ENCODE results near the gene ASTN2.

Gene ASTN2

DNA sequence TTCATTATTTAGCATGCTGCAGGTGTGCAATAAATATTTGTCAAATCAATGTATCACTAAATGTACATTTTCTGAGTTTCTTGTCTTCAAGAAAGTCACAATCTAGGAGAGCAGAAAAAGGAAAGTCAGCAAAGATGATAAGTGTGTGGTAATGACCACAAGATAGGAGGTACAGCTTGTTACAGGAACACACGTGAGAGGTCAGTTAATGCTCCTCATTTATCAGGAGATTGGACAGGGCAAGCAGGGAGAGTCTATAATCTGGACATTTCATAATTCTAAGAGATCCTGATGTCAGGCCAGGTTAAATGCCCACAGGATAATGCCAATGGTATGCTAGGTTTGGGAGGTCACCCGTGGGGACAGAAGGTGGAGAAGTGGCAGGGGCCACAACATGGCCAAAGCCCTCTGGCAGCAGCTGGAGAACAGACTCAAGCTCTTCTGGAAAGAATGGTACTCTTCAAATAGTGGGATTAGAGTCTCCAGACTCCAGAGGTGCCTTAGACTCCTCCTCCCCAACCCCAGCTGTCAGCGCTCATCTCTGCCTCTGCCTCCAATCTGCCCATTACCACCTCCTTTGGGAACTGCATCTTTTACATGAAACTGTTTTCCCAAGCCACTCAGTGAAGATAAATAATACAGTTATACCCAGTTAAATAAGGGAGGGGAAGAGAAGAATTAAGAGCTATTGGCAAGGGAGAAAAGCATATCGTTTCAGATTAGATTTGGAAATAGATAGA, 114.3 kb downstream of the ASTN2 start:
- no peak for DNase-seq (ENCODE audit: low read depth, low spot score)

DNA sequence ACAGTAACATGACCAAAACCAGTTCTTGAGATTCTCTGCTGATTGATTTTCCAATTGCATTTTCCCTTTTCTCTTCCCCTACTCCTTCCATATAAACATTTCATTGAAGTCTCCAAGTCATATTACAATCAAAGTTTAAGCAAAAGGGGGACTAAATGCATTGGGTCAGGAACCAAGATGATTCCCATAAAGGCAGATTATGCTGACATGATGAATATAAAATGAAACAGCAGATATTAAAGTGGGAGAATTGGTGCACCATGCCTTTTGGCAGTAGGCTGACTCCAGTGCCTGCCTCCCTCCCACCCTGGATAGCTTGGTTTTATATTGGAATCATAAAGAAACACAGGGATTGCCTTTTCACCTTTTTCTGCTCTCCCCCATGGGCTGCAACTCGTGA, 118.4 kb downstream of the ASTN2 start:
- DNase-seq (ENCODE audit: low read depth, low spot score) = no peak

DNA sequence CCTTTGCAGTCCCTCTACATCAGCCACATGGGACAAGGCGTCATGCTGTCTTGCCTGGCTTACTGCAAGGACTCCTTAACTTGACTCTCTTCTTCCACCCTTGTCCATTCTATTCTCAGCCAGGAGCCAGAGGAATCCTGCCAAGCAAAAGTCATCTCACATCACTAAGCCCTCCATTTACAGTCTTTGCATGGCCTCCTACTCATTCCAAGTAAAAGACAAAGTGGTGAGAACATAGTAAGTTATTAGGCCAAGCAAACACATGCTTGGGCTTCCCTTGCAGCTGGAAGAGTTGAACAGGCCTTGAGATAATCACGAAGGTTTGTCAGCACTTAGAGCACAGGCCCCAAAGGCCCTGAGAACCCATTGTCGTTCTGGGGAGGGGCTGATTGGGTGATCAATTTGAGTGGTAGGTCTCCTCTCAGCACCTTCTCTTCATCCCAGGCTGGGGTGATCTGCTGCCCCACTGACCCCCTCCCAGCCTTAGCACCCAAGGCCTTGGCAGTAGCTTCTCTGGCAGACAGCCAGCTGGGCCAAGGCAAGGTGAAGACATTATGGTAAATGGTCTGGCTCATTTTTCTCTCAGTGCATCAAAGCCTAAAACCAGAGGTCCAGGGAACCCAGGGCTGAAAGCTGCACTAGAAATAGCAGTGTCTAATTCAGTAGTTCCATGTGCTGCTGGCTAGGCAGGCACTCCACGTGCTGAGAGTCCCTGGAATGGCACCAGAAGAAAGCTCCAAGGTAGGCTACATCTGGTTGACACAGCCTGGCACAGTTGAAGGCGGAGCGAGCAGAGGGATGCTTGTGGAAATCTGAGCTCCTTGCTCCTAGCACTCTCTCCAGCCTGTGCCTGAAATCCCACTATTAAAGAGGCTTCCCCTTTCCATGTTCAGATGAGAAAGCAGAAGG, 121.4 kb downstream of the ASTN2 start:
- no peak for DNase-seq (ENCODE audit: low read depth, low spot score)

DNA sequence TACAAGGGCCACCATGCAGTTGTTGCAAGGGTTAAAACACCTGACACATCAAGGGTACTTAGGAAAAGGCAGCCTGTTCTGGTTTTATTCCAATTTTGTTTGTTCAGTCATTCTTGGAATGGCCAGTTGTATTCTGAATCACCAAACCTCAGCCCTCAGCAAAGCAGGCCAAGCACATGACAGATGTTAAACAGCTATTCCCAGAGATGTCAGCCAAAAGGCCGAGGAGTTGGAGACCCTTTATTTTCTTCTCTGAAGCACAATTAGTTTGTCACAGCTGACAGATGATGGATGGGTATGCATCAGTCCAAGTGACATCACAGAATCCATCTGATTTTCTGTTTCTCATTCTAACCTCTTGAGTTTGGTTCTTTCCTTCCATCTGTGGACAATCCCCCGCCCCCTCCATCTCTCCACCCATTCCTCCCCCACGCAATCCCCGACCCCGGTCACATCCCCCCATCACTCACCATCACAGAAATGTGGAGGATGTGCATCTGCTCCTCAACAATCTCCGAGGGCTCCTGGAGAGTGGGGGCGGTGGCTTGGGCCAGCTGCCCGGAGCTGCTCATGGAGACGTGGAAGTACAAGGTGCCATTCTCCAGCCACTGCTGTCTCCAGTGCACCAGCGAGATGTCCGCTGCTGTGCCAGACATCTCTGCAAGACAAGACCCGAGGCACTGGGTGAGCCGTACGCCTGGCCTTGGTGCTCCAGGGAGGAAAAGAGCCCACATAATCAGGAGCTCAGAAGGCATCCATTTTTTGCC, 123.8 kb downstream of the ASTN2 start:
- peak; percentile 68 for DNase-seq (ENCODE audit: low read depth, low spot score)

DNA sequence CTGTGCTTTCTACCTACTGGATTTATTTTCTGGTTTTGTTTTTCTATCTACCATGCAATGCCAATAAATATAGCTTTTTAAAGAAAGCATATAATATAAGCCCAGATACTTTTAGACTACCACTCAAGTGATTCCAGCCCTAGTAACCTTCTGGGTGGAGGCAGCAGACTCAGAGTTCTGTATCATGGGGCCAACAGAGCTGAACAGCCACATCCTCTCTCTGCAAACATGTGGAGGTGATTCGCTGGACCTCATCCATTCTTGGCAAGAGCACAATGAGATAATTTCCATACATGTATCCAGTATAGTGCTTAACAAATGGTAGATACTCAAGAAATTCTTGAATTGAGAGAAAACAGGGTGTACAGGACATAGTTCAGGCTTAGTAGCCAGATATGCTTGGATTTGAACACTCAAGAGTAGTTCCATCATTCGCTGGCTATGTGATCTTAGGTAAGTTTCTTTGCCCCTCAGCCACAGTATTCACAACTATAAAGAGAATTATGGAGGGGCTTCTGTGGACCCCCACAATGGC, 124.5 kb downstream of the ASTN2 start:
- DNase-seq (ENCODE audit: low read depth, low spot score) = peak; percentile 1

DNA sequence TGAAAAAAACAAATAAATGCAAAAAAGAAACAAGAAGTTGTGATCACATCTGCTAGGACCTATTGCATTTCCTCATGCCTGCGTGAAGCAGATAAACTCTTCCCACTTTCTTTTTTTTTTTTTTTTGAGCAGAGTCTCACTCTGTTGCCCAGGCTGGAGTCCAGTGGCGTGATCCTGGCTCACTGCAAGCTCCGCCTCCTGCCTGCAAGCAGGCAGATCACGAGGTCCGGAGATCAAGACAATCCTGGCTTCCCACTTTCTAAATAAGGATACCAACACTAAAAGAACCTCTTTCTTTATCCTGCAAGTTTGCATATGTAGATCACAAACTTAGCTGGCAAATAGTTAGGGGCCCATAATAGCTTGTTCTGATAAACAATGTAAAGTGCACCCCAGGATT, 128.6 kb downstream of the ASTN2 start:
- no peak for DNase-seq (ENCODE audit: low read depth, low spot score)

DNA sequence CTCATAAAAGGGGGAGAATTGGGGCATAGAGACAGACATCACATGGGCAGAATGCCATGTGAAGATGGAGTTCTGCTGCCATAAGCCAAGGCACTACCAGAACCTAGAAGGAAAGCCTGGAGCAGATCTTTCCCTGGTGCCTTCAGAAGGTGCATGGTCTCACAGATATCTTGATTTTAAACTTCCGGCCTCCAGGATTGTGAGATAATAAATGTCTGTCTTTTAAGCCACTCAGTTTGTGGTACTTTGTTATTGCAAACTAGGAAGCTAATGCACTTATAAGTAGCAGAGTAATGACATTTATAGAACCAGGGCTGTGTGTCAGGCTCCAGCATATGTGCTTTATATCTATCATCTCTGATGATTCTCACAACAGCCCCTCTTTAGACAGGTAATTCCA, 130.4 kb downstream of the ASTN2 start:
- no peak for DNase-seq (ENCODE audit: low read depth, low spot score)

DNA sequence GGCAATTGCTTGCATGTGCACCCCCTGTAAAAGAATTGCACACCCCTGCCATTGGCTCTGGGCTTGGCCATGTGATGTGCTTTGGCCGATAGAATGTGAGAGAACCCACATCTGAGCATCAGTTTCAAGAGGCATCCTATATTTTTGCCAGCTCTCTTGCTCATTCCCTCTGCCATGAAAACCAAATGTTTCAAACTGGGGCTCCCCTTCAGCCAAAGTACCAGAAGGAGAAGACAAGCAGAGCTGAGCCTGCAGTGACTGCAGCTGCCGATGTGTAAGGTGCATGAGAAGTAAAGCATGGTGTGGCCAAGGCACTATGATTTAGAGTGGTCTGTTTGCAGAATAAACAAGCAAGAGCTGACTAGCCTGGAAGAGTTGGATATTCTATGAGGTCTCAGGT, 132.3 kb downstream of the ASTN2 start:
- DNase-seq (ENCODE audit: low read depth, low spot score) = no peak

DNA sequence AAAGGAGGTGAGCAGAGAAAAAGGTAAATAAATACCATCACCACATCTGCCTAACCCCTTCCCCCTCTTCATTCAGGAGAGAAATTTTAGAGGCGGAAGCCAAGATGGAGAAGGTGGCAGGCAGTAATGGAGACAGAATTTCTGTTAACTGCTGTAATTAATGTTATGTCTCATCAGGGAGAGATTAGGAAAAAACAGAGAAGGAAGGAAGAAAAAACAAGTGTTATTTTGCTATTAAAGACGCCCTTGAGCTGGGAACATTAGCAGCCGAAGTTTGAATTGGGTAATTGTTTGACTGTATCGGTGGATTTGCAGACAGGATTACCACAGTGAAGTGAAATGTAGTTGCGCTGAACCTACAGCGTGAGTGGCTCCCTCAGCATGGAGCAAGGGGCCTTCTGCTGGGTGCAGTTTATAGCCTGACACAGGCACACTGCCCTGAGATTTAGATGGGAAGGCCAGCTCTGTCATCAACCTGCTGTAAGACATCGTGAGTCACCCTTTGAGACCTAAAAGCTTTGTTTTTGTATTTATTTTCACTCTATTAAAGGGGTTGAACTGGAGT, 136.3 kb downstream of the ASTN2 start:
- no peak for DNase-seq (ENCODE audit: low read depth, low spot score)

DNA sequence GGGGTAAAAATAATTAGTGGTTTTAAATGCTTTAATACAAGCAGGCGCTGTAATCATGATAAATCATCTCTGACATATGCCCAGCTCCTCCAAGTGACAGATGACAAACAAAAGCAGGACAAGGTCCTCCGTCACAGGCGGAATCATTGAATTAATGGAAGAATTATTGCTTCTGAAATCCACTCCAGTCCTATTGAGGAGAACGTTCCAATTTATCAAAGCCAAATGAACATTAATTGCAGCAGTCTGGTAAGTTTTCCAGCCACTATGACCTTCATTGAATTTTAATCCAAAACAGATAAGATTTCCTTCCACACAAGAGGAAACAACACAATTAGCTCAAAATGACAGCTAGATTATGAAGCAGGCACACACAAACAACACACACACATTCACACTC, 136.8 kb downstream of the ASTN2 start:
- DNase-seq (ENCODE audit: low read depth, low spot score) = no peak

DNA sequence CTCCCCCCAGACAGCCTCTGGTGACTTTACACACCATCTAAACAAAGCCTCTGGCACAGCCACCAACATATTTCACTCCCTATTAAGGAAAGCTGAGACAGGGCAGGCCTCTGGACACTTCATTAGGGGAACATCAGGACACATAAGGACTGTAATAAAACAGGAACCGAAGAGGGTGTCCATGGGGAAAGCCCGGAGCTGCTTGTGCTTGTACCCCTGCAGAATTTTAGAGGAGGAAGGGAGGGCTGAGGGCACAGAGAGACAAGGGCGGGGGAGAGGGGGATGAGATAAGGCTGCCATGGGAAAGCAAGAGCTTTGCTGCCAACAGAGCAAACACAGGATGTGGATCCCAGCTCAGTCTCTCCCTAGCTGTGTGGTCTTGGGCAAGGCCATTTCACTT, 138.4 kb downstream of the ASTN2 start:
- no peak for DNase-seq (ENCODE audit: low read depth, low spot score)

DNA sequence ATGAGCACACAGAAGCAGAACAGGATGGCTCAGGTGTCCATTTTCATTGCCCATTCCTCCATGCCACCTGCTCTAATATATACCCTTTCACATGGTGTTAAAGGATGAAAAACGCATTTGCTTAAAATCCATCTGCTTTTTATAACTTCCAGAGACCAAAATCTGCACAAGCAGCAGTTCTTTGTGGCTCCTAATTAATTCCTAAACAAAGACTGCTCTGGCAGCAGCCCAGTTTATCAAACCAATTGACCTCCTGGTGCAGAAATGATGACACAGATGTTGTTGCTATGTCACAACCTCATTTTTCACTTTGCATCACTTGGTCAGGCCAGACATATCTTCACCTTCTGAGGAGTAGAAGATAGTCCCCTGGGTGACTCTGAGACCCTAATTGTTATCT, 141.2 kb downstream of the ASTN2 start:
- DNase-seq (ENCODE audit: low read depth, low spot score) = no peak

DNA sequence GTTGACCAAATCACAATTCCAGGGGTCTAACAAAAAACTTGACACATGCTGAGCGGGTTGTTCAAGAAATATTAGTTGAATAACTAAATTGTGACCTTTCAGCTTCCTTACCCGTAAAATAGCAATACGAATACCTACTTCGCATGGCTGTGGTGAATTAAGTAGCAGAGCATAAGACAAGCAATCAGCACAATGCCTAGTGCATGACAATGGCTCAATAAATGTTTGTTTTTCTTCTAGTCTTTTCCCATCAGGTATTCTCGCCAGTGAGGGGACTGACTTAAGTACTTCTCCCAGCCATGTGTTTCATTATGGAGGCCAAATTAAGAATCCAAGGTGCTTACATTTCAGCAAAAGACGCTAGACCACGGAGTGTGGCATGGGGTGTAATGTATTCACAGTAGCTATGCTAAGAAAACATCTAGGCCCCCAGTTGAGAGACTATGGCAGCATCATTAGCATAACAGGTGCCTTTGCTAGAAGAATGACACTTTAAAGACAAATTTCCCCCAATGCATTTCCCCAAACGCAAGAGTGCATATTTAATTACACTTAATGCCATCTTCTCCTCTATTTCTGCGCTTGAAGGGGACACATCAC, 145.9 kb downstream of the ASTN2 start:
- no peak for DNase-seq (ENCODE audit: low read depth, low spot score)

DNA sequence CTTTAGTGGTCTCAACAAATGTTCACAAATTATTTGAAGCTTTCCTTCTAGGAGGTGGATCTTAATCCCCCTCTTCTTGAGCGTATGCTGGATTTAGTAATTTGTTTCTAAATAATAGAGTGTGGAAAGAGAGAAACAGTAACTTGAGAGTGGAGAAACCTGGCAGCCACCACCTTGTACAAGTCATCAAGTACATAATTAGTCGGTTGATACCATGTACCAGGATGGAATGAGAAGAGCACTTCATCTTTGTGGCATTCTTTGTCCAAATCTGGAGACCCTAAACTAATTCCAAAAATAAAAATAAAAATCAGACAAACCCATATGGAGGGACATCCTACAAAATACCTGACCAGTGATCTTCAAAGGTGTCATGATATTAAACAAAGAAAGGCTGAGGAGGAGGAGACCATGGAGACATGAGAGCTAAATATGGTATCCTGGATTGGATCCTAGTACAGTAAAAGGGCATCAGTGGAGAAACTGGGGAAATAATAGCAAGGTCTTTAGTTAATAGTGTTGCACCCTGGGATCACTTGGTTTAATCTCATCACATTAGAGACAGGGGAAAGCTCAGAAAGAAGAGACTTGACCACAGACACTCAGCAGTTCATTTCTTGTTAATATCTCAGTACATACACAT, 147.9 kb downstream of the ASTN2 start:
- no peak for DNase-seq (ENCODE audit: low read depth, low spot score)

DNA sequence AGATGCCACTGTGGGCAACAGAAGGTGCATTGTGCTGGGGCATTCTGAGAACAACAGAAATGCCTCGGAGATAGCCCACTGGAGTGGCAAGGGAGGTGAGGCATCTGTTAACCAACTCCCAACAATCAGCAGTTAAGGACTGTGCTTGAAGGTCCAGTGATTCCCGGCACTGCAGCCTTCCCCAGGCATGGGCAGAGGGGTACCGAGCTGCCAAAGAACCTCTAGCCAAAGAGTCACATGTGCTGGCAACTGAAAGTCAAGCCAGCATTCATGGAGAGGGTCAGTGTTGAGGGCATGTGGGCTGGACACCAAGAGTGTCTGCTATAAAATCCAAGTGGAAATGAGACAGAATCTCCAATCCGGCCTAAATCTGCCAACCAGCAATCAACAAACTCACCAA, 149.6 kb downstream of the ASTN2 start:
- no peak for DNase-seq (ENCODE audit: low read depth, low spot score)

DNA sequence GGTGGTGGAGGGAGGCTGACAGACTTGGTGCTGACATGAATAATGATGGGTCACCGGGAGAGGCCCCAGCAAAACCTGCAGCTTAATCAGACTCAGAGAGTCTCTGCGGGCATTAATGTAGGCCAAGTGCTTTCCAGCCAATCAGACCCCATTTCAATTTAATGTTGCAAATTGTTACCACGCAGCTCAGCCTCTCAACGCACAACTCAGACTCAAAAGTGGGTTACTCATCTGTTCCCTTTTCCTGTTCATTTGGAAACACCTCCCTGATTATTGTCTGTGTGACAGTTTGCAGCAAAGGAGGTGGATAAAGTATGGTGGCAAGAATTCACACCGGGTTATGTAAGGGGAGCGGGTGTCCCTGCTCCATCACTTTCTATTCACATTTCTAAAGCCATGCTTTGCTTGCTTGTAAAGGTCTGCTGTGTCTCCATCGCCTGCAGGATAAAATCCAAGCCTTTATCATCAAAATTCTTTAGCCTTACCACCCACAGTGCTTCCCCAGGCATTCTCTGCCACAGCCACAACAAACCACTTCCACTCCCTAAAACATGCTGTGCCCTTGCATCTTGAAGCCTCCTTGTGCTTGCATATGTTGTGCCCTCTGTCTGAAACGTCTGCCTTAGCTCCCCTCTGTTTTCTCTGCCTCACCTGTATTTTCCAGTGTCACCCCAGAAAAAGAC, 156.5 kb downstream of the ASTN2 start:
- DNase-seq (ENCODE audit: low read depth, low spot score) = peak; percentile 12

DNA sequence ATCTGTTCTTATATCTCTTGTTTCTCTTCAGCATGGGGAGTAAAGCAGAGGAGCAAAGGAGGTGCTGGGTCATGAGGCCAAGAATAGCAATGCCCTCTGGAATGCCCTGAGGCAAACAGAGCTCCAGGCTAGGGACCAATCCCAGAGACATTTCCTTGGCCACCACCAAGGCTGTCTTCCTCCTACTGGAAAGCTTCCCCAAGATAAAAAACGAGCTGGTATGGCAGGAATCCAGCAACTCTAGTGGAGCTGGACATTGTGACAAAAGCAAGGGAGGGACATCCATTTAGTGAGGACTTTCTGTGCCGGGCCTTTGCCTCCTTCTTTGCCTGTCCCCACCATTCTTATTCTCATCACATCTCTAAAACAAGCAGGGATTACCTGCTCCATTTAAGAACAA, 161.6 kb downstream of the ASTN2 start:
- DNase-seq (ENCODE audit: low read depth, low spot score) = no peak

DNA sequence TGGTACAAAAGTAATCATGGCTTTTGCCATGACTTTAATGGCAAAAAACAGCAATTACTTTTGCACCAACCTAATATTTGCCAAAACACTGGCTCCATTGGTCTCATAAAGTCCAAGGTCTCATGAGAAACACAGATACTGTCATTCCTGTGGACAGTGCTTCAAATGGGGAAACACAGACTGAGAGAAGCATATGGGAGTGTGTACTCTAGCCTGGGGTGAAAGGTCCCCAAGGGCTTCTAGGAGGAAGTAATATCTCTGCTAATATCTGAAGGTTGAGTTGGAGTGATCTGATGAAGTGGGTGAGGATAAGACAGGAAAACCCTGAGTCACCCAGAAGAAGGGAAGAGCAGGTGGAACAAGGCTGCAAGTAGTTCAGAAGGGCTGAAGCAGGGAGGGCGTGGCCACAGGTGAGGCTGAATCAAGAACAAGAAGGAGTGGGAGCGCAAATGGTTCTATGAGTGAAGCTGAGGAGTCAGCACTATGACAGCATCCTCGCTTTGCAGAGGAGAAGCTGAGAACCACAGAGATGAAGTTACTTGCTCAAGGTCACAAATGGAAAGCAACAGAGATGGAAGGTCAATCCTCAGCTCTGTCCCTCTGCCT, 164.1 kb downstream of the ASTN2 start:
- no peak for DNase-seq (ENCODE audit: low read depth, low spot score)

DNA sequence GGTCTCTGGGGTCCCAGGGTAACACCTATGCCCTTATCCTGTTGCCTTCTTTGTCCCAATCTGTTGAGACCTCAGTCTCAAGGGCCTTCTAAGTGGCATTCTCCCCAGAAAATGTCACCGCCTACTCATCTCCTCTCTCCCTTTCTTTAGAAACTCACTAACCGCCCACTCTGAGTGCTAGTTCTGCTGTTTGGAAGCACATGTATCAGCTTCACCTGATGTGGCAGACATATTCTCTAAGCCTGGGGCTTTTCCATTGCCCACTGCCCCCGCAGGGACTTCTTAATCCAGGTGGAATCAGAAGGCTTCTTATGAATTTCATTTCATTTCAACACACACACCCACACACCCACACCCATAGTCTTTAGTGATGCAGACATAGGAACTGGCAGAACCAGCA, 165.1 kb downstream of the ASTN2 start:
- DNase-seq (ENCODE audit: low read depth, low spot score) = no peak

DNA sequence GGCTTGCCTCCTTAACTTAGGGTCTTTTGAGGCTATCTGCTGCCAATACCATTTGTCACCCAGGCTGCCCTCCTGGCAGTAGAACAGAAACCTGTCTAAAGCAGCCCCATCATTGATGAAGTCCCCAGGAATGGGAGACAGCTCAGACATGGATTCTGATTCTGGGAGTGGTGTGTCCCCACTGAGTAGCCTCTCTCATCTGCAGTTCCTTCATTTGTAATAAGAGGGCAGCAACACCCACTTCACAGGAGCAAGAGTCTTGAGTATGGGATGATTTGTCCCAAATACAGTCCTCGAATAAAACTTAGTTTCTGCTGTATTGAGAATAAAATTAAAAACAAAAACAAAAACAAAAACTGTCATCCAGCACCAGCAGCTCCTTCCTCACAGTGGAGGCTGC, 167.6 kb downstream of the ASTN2 start:
- peak; percentile 31 for DNase-seq (ENCODE audit: low read depth, low spot score)

Measured in astrocyte of the hippocampus (primary cell).